Glutamatergic neuron (in vitro differentiated cells): ENCODE data around the gene GATA2. TPM values are rescaled to one million over a fixed set of nuclear protein-coding genes. Genes with fewer than 3 reads are reported as not detected.

Experiments
- DNase-seq: peaks from one replicate; pipeline ENCODE4 v3.0.0; 2022
- H3K27ac Mint-ChIP-seq: one replicate; pipeline ENCODE4 v1.8.0; 2020; ENCODE audit warnings: mild to moderate bottlenecking, mixed read lengths, inconsistent platforms; ENCODE audit not compliant: unreplicated experiment
- H3K27me3 Mint-ChIP-seq: one replicate; pipeline ENCODE4 v1.8.0; 2020; ENCODE audit warnings: mild to moderate bottlenecking, moderate library complexity, mixed read lengths, inconsistent platforms; ENCODE audit not compliant: unreplicated experiment
- H3K36me3 Mint-ChIP-seq: one replicate; pipeline ENCODE4 v1.8.0; 2020; ENCODE audit warnings: mild to moderate bottlenecking, mixed read lengths, inconsistent platforms; ENCODE audit not compliant: unreplicated experiment
- H3K4me1 Mint-ChIP-seq: one replicate; pipeline ENCODE4 v1.8.0; 2020; ENCODE audit warnings: mild to moderate bottlenecking, low read depth, mixed read lengths, inconsistent platforms; ENCODE audit not compliant: unreplicated experiment
- H3K4me3 Mint-ChIP-seq: one replicate; pipeline ENCODE4 v1.8.0; 2020; ENCODE audit warnings: mild to moderate bottlenecking, mixed read lengths, inconsistent platforms; ENCODE audit not compliant: unreplicated experiment
- H3K9me3 Mint-ChIP-seq: one replicate; pipeline ENCODE4 v1.8.0; 2020; ENCODE audit warnings: mild to moderate bottlenecking, moderate library complexity, mixed read lengths, inconsistent platforms; ENCODE audit not compliant: unreplicated experiment
- total RNA-seq: library from RNA; stranded (reverse); fragmentation: NEBNext Ultra II Directional; extraction: Animal tissue kit (Norgen Biotek cat#: 25700); gene quantifications from one replicate; pipeline ENCODE4 v1.2.1, GENCODE V29; 2021; ENCODE audit not compliant: unreplicated experiment
- TF ChIP-seq, protein P1 (sequence below): fragments of 200-600 bp; sonication (generic); IDR thresholded peaks from one replicate; pipeline ENCODE4 v1.5.0; 2021; ENCODE audit not compliant: partially characterized antibody, unreplicated experiment

The GATA2 gene
- total RNA-seq, 1 donor from 2014 or later = 3.6 TPM

DNA sequence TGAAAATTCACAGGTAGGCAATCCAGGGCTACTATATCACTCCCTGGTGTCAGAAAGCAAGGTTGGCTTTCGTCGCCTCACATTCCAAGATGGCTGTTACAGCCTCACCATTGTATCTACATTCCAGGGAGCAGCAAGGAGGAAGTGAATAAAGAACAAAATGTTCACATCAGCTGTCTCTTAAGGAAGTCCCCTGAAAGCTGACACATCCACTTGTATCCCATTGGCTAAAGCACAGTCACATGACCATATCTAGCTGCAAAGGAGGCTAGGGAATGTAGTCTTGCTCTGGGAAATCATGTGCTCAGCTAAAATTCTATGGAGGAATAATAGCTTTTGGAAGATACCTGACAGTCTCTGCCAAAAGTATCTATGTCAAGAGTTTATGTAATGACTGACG is 12.8 kb upstream of the GATA2 start:
- peaks cover 3% of the 10 kb centered on the region for H3K9me3 Mint-ChIP-seq

DNA sequence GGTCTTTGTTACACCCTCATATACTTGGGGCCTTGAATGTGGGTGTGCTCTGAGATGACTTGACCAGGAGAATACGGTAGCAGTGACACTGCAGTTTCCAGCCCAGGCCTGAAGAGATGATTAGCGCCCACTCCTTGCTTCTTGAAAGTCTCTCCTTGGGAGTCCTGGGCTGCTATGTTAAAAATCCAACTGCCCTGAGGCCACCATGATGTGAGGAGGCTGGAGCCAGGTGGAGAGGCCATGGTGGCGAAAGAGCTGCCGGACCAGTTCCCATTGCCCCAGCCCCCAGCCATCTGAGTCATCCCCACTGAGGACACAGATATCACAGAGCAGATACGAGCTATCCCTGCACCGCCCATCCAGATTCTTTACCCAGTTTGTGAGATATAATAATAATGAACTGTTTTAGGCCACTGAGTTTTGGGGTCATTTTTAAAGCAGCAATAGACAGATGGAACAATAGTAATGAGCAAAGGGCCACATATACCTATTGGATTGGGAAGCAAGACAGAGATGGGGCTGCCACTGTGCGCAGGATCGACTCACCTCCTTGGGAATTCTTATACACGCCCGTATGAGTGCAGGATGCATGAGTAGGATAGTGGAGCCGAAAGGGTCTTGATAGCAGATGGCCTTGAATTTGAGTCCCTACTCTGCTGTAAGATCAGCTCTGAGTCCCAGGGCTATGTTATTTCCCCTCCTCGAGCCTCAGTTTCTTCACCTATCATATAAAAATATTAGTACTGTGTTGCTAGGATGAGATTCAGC is 12.1 kb upstream of the GATA2 start:
- no peak overlapping the region for H3K27ac Mint-ChIP-seq

More for the DNA sequence above, 12.8 kb upstream of the GATA2 start:
- Mint-ChIP-seq H3K4me1 (no peaks in the 10 kb centered on the region), H3K27ac (no peak overlapping the region), H3K4me3 (no peak overlapping the region), H3K36me3 (peaks cover 5% of the 10 kb centered on the region), H3K27me3 (no peaks in the 10 kb centered on the region)
- DNase-seq = no peak
- TF ChIP-seq, protein P1, sequence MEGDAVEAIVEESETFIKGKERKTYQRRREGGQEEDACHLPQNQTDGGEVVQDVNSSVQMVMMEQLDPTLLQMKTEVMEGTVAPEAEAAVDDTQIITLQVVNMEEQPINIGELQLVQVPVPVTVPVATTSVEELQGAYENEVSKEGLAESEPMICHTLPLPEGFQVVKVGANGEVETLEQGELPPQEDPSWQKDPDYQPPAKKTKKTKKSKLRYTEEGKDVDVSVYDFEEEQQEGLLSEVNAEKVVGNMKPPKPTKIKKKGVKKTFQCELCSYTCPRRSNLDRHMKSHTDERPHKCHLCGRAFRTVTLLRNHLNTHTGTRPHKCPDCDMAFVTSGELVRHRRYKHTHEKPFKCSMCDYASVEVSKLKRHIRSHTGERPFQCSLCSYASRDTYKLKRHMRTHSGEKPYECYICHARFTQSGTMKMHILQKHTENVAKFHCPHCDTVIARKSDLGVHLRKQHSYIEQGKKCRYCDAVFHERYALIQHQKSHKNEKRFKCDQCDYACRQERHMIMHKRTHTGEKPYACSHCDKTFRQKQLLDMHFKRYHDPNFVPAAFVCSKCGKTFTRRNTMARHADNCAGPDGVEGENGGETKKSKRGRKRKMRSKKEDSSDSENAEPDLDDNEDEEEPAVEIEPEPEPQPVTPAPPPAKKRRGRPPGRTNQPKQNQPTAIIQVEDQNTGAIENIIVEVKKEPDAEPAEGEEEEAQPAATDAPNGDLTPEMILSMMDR = no peak

DNA sequence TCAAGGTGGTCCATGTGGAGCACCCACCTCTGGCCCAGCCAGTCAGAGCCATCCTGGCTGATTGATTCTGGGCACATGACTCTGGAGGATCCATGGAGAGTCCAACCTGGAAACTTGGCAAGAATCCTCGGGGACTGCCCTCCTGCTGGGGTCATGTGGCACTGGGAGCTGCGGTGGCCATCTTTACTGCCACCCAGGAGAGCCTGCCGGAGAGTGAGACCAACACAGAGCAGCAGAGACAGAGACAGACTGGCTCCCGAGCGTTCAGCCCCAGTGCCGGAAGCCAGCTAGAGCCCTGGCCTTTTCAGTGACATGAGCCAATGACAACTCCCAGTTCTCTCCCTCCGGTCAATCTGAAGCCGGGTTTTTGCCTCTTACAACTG is 11.5 kb upstream of the GATA2 start:
- TF ChIP-seq, protein P1 = no peak
- peaks cover 3% of the 10 kb centered on the region for H3K9me3 Mint-ChIP-seq
- H3K27me3 Mint-ChIP-seq = no peaks in the 10 kb centered on the region

More for the DNA sequence above, 12.1 kb upstream of the GATA2 start:
- Mint-ChIP-seq H3K4me3 (no peak overlapping the region), H3K9me3 (peaks cover 3% of the 10 kb centered on the region), H3K4me1 (no peaks in the 10 kb centered on the region), H3K27me3 (no peaks in the 10 kb centered on the region), H3K36me3 (peaks cover 5% of the 10 kb centered on the region)
- TF ChIP-seq, protein P1 = no peak
- DNase-seq = no peak

DNA sequence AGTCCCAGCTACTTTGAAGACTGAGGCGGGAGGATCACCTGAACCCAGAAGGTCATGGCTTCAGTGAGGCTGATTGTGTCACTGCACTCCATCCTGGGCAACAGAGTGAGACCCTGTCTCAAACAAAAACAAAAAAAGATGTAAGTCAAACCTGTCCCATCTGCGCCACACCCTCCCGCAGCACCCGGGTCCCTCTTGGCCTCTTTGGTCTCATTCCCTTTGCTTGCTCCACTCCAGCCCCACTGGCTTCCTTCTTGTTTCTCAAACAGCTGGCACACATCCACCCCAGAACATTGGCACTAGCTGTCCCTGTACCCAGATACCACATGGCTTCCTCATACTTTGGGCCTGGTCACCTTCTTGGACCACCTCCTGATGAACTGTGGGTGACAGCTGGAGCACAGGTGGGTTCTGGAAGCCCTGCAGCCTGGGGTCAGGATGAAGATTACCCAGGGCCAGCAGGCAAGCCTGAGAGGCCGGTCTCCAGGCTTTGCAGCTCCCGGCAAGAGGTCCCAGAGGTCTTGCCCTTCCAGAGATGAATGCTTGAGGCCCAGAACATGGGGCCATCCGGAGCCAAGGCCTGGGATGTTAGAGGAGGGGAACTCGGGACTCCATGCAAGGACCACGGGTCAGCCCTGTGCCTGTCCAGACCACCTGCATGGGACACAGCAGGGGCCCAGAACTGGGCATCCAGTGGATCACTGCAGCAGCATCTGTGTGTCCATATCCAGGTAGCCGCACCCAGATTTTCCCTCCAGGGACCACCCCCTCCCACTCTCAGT is 10.9 kb upstream of the GATA2 start:
- Mint-ChIP-seq H3K4me3 (no peak overlapping the region), H3K27me3 (no peaks in the 10 kb centered on the region), H3K9me3 (peaks cover 5% of the 10 kb centered on the region), H3K4me1 (no peaks in the 10 kb centered on the region), H3K27ac (no peak overlapping the region), H3K36me3 (peaks cover 10% of the 10 kb centered on the region)
- no peak for DNase-seq
- TF ChIP-seq, protein P1 = no peak

More for the DNA sequence above, 11.5 kb upstream of the GATA2 start:
- Mint-ChIP-seq H3K36me3 (peaks cover 10% of the 10 kb centered on the region), H3K4me3 (no peak overlapping the region), H3K4me1 (no peaks in the 10 kb centered on the region), H3K27ac (no peak overlapping the region)
- no peak for DNase-seq
